KOPT-K1 (cell line): Measurements from ENCODE around the gene LDLRAD2.

Experiments used
- H3K27ac ChIP-seq: fragments of 200-600 bp; sonication (generic); 2 replicates; pipeline ENCODE4 v1.5.1; 2016; ENCODE audit warnings: antibody characterized with exemption, mild to moderate bottlenecking, low read depth, low read length; ENCODE audit not compliant: poor library complexity, severe bottlenecking
- H3K36me3 ChIP-seq: fragments of 200-600 bp; sonication (generic); 2 replicates; pipeline ENCODE4 v1.5.1; 2017; ENCODE audit warnings: antibody characterized with exemption, mild to moderate bottlenecking, low read length, moderate library complexity; ENCODE audit not compliant: insufficient read depth
- H3K9me3 ChIP-seq: fragments of 200-600 bp; sonication (generic); 2 replicates; pipeline ENCODE4 v1.5.1; 2017; ENCODE audit warnings: antibody characterized with exemption, low read length, mild to moderate bottlenecking; ENCODE audit not compliant: insufficient read depth, poor library complexity, severe bottlenecking

The LDLRAD2 gene

DNA sequence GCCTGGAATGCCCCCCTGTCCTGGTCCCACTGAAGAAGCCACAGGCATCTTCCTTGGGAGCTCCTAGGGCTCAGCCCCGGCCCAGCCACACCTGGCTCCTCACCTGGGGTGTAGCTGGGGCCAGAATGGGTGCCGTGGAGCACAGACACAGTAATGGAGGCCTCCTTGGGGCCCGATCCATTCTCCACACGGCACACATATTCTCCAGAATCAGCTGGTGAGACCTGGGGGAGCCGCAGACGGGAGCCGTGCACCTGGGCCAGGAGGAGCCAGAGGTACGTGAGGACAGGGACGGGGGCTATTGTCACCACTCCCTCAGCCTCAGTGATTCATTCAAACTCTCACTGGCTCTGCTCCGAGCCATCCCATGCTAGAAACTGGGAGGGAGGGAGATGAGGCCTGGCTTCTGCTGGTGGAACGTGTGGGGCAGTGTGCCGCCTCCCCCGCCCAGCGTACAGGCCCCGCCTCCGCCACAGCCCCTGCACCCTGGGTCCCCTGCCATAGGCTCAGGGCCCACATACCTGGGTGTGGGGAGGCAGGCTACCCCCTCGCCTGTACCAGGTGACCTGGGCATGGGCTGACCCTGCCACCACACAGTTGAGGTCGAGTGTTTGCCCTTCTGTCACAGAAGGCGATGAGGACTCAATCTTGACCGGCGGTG is 42.2 kb downstream of the LDLRAD2 start:
- Histone ChIP-seq H3K36me3 (no peaks in the 10 kb centered on the region), H3K27ac (no peak overlapping the region), H3K9me3 (no peaks in the 10 kb centered on the region)

DNA sequence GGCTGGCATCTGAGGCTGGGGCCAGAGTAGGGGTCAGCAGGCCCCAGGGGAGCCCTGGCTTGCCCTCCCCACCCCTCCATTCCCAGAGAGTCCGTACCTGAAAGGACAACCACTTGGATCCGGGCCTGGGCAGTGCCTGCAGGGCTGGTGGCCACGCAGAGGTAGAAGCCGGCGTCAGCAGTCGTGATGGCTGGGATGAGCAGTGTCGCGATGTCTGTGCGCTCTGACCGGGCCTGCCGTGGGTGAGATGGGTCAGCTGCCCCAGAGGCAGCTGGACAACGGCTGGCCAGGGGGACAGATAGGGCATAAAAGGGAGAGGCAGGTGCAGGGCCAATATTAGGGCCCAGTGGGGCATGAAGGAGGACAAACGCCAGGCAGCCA is 42.7 kb downstream of the LDLRAD2 start:
- H3K27ac ChIP-seq = no peak overlapping the region
- H3K36me3 ChIP-seq = no peaks in the 10 kb centered on the region
- H3K9me3 ChIP-seq = no peaks in the 10 kb centered on the region

DNA sequence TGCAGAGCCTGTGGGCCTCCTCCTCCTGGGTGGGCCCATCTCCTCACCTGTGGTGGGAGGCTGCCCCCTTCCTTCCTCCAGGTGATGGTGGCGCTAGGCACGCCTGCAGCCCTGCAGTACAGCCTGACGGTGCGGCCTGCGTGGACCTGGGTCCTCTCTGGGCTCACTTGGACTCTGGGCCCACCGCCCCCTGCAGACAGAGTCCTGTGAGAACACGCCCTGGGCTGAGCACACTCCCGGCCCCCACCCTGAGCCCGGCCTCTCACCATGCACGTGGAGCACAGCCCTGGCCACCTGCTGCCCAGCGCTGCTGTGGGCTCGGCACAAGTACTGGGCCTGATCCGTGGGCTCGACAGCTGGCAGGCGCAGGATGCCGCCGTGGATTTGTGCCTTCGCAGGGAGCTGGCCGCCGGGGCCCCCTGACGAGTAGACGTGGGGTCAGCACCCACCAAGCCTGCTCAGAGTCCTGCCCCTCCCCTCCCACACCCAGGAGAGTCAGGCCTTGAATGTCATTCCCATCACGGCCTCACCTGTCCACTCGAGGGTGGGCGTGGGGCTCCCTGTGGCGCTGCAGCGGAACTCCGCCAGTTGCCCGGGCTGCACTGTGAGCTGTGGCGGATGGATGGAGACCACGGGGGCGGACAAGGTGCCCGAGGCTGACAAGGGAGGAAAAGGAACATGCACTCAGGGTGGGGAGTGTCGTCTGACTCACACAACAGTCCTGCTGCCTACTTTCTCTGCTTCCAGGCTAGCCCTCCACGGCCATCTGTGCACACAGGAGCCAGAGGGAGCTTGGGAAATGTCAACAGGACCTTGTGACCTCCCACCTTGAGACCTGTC is 43.4 kb downstream of the LDLRAD2 start:
- H3K27ac ChIP-seq = no peak overlapping the region
- H3K36me3 ChIP-seq = no peaks in the 10 kb centered on the region

DNA sequence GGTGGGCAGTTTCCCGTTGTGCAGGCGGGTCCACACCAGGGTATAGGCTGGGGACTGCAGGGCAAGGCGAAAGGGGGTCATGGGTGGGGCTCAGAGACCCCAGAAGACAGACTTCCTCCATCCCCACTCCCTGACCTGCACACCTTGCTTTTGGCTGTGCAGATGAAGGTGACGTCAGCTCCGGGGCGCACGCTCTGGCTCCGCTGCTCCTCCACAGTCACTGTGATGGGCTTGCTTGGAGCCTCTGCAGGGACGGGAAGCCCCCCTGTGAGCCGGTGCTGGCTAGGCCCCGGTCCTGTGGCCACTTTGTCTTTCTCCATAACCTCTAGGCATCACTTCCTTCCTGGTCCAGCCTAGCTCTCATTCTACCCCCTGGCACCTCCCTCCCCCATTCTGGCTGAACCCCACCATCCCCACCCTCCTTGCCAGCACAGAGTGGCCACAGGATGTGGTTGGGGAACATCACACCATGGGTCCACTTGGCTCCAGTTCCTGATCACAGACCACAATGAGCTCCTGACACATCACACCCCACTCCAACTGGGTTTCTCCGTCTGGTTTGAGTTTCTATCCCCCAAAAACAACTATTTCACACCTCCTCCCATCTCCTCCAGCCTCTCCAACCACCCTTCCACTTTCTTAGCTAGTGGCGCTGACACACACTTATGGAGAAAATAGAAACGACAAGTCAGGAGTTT is 45.2 kb downstream of the LDLRAD2 start:
- Histone ChIP-seq H3K27ac (no peak overlapping the region), H3K36me3 (no peaks in the 10 kb centered on the region), H3K9me3 (peaks cover 3% of the 10 kb centered on the region)

More for the DNA sequence above, 43.4 kb downstream of the LDLRAD2 start:
- H3K9me3 ChIP-seq = no peaks in the 10 kb centered on the region

DNA sequence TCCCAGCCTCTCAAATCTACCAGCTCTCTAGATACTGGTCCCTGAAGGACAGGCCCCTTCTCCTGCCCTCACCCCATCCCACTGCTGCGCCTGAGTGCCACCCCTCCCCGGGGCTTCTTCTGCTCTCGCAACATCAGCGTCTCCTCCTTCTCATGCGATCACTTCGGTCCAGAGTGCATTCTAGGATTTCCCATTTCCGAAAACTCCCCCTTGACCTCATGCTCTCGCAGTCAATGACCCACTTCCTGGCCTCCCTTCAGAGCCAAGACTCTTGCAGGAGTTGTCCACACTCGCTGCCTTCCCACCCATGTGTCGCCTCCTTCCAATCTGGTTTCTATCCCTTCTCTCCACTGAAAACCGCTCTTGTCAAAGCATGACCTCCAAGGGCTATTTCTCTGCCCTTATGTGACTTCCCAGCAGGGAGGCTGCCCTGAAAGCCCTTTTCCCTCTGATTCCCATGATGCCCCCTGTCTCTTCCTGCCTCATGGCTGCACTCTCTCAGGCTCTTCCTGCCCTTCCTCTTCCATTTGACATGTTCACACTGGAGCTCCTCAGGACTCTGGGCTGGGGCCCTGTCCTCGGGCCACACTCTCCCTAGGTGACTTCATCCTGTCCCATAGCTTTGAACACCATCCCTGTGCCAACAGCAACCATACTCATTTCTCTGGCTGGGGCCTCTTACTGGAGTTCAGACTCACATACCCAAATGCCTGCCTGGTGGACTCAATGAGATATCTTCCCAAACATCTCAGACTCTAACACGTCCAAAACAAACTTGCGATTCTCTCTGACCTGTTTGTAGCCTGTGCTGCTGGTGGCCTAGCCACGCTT is 46.0 kb downstream of the LDLRAD2 start:
- no peak overlapping the region for H3K27ac ChIP-seq
- H3K36me3 ChIP-seq = no peaks in the 10 kb centered on the region
- peaks cover 3% of the 10 kb centered on the region for H3K9me3 ChIP-seq

DNA sequence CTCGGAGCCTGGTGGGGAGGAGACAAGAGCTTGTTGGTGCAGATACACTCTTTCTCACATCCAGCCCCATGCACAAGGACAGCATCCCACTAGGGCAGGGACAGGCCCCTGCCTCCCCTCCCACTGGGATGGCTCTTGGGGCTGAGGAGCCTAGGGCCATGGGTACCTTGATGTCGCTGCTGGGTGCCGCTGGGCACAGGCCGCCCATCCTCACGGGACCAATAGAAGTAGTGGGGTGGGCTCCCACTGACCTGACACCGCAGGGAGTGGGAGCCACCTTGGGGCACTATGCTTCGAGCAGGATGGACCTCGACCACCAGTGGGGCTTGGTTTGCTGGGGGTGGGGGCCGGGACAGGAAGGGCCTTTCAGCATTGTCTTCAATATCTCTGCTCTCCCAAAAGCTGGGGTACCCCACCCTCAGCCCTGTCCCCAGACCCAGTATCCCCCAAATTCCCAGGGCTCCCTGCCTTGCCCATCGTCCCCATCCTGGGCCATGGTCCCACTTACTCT is 47.7 kb downstream of the LDLRAD2 start:
- H3K27ac ChIP-seq = no peak overlapping the region
- H3K36me3 ChIP-seq = no peaks in the 10 kb centered on the region
- peaks cover 3% of the 10 kb centered on the region for H3K9me3 ChIP-seq

DNA sequence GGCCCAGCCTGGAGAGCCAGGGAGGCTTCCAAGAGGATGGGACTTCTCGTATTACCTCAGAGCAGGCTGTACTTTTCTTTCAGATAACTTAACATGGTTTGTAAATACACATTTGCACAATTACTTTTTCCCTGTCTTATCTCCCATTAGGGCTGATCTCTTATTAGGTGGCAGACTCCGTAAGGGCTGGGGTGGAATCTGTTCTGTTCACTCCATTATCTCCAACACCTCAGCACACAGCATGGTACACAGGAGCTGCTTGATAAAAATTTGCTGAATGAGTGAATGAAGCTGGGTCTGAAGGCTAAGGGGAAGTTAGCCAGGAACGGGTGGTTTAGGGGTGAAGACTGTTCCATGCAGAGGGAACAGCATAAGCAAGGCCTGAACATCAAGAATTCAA is 48.9 kb downstream of the LDLRAD2 start:
- Histone ChIP-seq H3K36me3 (no peaks in the 10 kb centered on the region), H3K9me3 (peaks cover 3% of the 10 kb centered on the region), H3K27ac (no peak overlapping the region)

DNA sequence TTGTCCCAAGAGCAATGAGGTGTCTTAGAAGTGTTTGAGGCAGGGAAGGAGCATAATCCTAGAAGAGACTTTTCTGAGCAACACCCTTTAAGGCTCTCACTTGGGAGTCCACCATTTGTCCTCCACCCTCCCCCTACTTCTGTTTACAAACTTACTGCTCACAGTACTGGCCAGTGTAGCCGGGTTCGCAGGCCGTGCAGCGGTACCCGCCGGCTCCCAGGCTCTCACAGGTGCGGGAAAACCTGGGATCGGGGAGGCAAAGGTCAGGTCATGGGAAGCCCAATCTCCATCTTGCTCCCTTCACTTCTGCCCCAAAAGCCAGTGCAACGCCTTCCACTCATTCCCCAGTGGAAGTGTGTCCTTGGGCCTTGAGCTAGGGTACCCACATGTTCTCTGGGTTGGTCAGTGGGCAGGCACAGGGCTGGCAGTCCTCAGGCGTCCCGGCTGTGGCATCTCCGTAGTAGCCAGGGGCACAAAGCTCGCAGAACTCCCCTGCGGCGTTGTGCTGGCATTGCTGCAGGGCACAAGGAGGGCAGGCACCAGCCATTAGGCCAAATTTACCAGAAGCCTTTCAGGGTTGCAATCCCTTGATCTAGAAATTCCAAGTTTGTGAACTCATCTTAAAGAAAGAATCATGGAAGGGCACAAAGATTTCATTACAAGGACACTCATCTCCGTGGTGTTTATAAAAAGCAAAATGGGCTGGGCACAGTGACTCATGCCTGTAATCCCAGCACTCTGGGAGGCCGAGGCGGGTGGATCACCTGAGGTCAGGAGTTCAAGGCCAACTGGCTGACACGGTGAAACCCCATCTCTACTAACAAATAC is 49.8 kb downstream of the LDLRAD2 start:
- Histone ChIP-seq H3K27ac (no peak overlapping the region), H3K36me3 (no peaks in the 10 kb centered on the region), H3K9me3 (peaks cover 3% of the 10 kb centered on the region)

DNA sequence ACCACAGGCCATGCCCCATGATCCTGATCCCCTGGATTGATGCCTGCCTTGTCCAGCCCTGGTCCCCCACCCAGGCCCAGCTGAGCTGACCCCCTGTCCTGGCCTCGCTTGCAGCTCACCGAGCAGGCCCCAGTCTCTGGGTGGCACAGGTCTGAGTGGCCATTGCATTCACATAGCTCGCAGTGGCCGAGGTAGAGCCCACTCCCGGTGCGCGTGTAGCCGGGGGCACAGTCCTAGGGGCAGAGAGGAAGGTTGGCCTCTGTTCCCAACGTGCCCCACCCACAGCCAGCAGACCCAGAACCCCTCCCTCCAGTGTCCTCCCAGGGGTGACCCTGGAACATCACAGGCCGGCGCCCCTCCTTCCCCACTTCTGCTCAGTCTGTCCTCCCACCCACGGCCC is 51.9 kb downstream of the LDLRAD2 start:
- H3K27ac ChIP-seq = no peak overlapping the region
- peaks cover 3% of the 10 kb centered on the region for H3K9me3 ChIP-seq
- no peaks in the 10 kb centered on the region for H3K36me3 ChIP-seq

DNA sequence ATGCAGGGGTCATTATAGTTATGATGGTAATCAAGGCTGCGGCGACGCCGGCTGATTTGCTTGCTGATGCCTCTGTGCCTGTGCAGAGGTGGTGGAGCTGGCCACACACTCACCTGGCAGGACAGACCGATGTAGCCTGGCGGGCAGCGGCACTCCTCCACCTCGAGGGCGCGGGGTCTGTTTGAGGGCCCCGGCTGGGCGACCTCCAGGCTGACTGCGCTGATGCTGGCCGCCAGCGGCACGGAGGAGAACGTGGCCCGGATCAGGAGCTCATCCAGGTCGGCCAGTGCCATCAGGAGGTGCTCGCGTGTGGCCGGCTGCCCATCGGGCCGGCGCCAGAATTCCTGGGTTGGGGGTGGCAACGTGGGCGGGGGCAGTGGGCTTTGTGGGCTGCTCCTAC is 52.7 kb downstream of the LDLRAD2 start:
- H3K36me3 ChIP-seq = no peaks in the 10 kb centered on the region
- peaks cover 3% of the 10 kb centered on the region for H3K9me3 ChIP-seq
- H3K27ac ChIP-seq = no peak overlapping the region

DNA sequence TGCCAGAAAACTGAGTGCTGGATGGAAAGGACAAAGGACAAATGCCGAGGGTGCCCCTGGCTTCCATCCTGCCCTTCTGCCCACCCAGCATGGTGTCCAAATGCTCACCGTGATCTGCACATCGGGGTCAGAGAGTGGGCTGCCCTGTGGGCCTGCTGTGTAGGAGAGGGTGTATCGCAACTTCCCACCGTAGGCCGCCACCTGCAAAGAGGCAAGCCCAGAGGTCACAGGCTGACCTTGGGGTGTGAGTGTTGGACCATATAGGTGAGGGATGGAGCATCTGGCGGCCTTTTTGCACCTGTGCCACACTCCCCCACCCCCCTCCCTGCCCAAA is 53.5 kb downstream of the LDLRAD2 start:
- Histone ChIP-seq H3K27ac (no peak overlapping the region), H3K36me3 (no peaks in the 10 kb centered on the region)

DNA sequence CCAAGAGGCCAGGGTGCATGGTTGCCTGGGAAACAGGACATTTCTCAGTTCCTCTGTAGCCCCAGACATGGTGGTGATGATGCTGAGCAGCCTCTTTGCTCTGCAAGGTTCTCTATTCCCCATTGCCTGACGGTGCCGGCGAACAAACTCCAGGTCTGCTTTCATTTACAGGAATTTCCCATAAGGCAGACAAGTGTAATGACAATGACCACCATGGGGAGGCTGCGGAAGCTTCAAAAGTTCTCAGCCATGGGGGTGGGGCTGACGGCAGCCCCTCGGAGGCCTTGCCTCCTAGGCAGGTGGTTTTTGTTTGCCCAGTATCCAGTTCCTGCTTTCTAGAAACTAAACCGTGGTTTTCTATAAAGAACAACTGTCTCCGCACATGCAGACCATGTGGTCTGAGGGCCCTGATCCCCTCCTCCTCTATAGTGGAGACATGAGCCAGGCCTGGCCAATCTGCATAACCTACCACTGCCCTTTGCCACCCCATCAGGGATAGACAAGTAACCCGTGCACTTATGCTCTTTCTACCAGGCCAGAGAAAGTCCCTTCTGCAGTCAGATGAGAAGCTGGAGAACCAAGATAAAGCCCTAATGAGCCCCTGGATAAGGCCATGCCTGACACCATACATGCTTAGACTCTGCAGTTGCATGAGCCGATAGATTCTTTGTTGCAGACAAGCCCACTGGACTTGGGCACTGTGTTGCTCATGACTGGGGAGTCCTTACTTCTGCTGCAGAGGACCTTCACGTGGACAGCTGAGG is 54.1 kb downstream of the LDLRAD2 start:
- Histone ChIP-seq H3K27ac (no peak overlapping the region), H3K9me3 (peaks cover under 1% of the 10 kb centered on the region), H3K36me3 (no peaks in the 10 kb centered on the region)

More for the DNA sequence above, 53.5 kb downstream of the LDLRAD2 start:
- peaks cover 3% of the 10 kb centered on the region for H3K9me3 ChIP-seq

DNA sequence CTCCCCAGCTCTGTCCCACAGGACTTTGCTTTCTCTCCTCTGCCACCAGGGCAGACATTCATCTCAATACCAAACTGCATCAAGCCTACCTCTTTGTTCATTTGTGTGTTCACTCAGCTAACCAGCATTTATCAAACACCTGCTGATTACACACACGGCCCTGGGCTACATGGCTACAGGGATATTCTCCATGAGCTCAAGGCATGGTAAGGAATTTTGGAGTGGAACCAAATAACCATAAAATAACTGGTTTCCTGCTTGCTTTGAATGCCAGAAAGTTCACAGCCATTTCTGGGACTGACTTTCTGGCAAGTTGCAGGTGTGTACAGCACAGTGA is 54.6 kb downstream of the LDLRAD2 start:
- Histone ChIP-seq H3K9me3 (no peaks in the 10 kb centered on the region), H3K36me3 (no peaks in the 10 kb centered on the region), H3K27ac (no peak overlapping the region)
